Choroid plexus epithelial cell (primary cell): ENCODE results near the gene C5orf22.
"Not testable (repeated sequence)": the region's sequence is repeated elsewhere in the genome, so short reads cannot be mapped to it uniquely, and the experiment has no call there.

Source experiments
- DNase-seq: peaks from one replicate; pipeline ENCODE4 v3.0.0-alpha.2; 2010; ENCODE audit warnings: low read depth
- H3K4me3 ChIP-seq: 2 replicates; pipeline ENCODE4 v1.5.1; 2011; ENCODE audit warnings: low read depth, mild to moderate bottlenecking, control low read depth, low read length, moderate library complexity
- TF ChIP-seq, protein P1 (sequence below): conservative IDR thresholded peaks from 2 replicates; pipeline ENCODE4 v1.5.1; 2011; ENCODE audit warnings: low read depth, mild to moderate bottlenecking, control low read depth, inconsistent platforms, low read length, moderate library complexity

C5orf22 gene

DNA sequence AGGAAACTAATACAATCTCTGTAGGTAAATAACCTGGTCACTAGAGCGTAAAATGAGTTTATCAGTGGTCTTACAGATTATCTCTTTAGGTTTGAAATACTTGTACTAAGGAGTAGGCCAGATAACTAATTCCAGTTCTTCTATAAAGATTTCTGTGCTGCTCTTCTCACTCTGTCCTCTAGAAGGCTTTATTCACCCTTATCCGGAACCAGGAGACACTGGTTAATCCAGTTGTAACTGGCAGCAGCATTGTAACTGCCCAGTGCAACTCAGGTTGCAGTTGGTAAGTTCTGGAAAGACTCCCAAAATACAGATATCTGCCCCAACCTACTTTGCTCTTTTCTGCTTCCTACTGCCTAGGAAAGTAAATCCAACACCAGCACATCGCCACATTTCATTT, 19.8 kb downstream of the C5orf22 start:
- H3K4me3 ChIP-seq: no peak overlapping the region
- no peak for DNase-seq
- TF ChIP-seq, protein P1, sequence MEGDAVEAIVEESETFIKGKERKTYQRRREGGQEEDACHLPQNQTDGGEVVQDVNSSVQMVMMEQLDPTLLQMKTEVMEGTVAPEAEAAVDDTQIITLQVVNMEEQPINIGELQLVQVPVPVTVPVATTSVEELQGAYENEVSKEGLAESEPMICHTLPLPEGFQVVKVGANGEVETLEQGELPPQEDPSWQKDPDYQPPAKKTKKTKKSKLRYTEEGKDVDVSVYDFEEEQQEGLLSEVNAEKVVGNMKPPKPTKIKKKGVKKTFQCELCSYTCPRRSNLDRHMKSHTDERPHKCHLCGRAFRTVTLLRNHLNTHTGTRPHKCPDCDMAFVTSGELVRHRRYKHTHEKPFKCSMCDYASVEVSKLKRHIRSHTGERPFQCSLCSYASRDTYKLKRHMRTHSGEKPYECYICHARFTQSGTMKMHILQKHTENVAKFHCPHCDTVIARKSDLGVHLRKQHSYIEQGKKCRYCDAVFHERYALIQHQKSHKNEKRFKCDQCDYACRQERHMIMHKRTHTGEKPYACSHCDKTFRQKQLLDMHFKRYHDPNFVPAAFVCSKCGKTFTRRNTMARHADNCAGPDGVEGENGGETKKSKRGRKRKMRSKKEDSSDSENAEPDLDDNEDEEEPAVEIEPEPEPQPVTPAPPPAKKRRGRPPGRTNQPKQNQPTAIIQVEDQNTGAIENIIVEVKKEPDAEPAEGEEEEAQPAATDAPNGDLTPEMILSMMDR: no peak

DNA sequence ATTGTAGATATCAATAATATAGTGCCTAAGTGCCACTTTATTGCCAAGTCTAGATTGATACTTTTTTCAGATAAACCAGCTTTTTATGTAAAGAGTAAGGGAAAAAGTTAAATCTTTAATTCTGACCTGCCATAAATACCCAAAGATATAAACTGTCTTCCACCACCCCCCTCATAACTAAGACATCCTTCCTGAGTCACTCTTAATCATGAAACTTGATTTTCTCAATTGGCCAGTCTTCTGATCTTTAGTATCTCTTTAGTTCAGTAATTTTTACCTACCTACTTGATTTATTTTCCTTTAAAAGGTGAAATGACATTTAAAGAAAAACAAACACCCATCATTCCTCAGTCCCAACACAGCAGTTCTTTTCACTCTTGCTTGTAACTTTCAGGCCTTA, 21.8 kb downstream of the C5orf22 start:
- H3K4me3 ChIP-seq: no peak overlapping the region
- DNase-seq: no peak
- TF ChIP-seq, protein P1: no peak

DNA sequence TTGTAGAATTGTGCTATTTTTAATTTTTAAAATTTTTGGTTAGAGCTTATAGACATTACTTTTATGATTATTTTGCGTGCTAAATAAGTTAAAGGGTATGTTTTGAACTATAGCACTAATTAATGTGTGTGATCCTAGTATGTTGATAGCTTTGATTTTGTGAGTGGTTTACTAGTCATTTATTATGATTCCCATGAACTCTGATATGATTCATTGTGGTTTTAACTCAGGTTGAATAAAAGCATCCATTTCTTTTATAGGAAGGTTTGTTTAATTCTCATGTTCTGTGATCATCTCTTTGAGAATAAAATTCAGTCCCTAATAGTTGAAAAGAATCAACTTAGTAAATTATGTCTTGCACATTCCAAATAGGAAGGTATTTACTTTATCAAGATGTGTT, 22.5 kb downstream of the C5orf22 start:
- TF ChIP-seq, protein P1: no peak
- no peak overlapping the region for H3K4me3 ChIP-seq
- no peak for DNase-seq

DNA sequence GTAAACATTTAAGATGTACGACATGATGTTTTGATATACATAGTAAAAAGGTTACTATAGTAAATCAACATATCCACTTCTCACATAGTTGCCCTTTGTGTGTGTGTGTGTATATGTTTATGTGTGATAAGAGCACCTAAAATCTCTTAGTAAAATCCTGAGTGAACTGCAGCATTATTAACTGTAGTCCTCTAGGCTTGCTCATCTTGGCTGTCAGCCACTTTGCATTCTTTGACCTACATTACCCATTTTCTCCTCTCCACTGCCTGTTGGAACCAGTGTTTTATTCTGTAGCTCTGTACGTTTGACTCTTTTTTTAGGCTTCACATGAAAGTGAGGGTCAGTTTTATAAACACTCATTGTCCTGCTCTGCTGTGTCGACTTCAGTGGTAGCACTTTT, 24.4 kb downstream of the C5orf22 start:
- TF ChIP-seq, protein P1: no peak
- DNase-seq: peak; percentile 82
- no peak overlapping the region for H3K4me3 ChIP-seq

DNA sequence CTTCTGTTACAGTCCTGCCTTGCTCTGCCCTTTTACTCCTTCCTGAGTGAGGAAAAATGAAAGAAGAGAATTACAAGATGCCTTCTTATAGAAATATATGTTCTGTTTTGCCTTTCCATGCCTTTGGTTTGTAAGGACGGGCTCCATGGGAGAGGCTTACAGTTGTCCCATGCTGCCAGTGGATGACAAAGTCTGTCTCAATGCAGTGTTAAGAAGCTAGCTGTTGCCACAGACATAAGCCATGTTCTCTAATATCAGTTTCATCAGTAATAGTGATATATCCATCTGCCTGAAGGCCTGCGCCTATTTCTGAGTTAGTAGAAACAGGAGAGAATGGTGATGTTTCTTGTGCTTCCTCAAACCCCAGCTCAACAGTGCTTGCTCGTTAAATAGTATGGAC, 27.8 kb downstream of the C5orf22 start:
- no peak overlapping the region for H3K4me3 ChIP-seq
- DNase-seq: no peak
- TF ChIP-seq, protein P1: no peak

DNA sequence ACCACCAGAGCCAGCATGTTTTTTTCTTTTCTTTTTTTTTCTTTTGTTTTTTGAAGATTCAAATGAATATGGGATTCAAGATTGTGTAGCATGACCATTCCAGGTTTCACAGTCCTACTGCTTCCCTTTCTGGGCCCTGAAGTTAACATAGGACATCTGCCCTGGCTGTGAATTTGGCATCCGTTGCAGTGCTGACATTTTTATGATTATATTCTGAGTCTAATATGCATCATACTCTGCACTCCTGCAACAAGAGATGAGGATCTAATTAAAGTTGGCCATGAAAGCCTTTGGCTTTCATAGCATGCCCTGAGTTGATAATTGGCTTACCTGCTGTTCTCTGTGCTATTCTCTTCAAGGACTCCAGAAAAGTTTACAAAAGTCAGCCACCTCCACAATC, 29.8 kb downstream of the C5orf22 start:
- TF ChIP-seq, protein P1: no peak
- DNase-seq: no peak
- H3K4me3 ChIP-seq: no peak overlapping the region

DNA sequence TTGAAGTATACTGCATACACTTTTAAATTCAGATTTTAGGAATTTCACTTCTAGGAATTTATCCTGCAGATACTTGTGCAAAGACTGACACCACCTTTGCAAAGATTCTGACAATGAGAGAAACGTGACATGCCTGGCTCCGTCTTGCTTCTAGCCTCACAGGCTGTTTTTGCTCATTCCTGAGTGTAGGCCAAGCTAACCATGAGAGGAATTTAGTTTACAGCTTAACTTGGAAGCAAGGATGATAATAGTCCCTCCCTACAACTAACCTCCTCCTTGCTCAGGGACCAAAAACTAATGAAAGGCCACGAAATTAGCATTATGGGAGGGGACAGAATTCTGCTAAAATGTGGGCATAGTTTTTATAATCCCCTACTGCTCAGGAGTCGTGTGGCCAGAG, 31.1 kb downstream of the C5orf22 start:
- no peak overlapping the region for H3K4me3 ChIP-seq
- TF ChIP-seq, protein P1: no peak
- DNase-seq: peak; percentile 20

DNA sequence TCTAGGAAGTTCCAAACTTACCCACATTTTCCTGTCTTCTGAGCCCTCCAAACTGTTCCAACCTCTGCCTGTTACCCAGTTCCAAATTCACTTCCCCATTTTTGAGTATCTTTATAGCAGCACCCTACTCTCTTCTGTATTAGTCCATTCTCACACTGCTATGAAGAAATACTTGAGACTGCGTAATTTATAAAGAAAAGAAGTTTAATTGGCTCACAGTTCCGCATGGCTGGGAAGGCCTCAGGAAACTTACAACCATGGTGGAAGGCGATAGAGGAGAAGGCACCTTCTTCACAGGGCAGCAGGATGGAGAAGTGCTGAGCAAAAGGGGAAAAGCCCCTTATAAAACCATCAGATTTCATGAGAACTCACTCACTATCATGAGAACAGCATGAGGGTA, 34.3 kb downstream of the C5orf22 start:
- DNase-seq, H3K4me3 ChIP-seq: not testable (repeated sequence)
